ENCODE data around the gene C14orf119. TPM values are rescaled to one million over a fixed set of nuclear protein-coding genes. Genes with fewer than 3 reads are reported as not detected.
A peak's percentile ranks its signal among the peaks of the same experiment; 100 is the strongest.

Gene C14orf119
- polyA plus RNA-seq, 1 donor from 2014 or later: 68.7 TPM

GRCh38 chr14:23146980-23147379, 51.7 kb downstream of the C14orf119 start:
- Mint-ChIP-seq H3K36me3 (peaks cover 2% of the 10 kb centered on the region), H3K27ac (no peak overlapping the region), H3K9me3 (peaks cover 0 to 3% (median 2%) of the 10 kb centered on the region in 3 donors), H3K27me3 (peaks cover 8% of the 10 kb centered on the region), H3K4me3 (no peak overlapping the region), H3K4me1 (peaks cover 0 to 4% (median 3%) of the 10 kb centered on the region in 3 donors)

GRCh38 chr14:23147676-23148075, 52.4 kb downstream of the C14orf119 start:
- H3K9me3 Mint-ChIP-seq: peaks cover 0 to 3% (median 2%) of the 10 kb centered on the region in 3 donors
- peaks cover 0 to 4% (median 3%) of the 10 kb centered on the region in 3 donors for H3K4me1 Mint-ChIP-seq
- H3K36me3 Mint-ChIP-seq: peaks cover 2% of the 10 kb centered on the region
- H3K4me3 Mint-ChIP-seq: no peak overlapping the region
- peaks cover 8% of the 10 kb centered on the region for H3K27me3 Mint-ChIP-seq
- no peak overlapping the region for H3K27ac Mint-ChIP-seq

- Mint-ChIP-seq H3K27me3 (peaks cover 8% of the 10 kb centered on the region), H3K9me3 (peaks cover 0 to 3% (median 2%) of the 10 kb centered on the region in 3 donors), H3K4me3 (peak overlapping the region in 1 of 4 donors; percentile 67), H3K4me1 (peaks cover 0 to 4% (median 2%) of the 10 kb centered on the region in 3 donors), H3K27ac (no peak overlapping the region), H3K36me3 (peaks cover 2% of the 10 kb centered on the region)
Observed at GRCh38 chr14:23148591-23149249, 53.4 kb downstream of the C14orf119 start.

- Mint-ChIP-seq H3K9me3 (peaks cover 0 to 3% (median 2%) of the 10 kb centered on the region in 3 donors), H3K36me3 (peaks cover 2% of the 10 kb centered on the region), H3K4me1 (peaks cover 0 to 4% (median 1%) of the 10 kb centered on the region in 3 donors), H3K27me3 (peaks cover 8% of the 10 kb centered on the region), H3K4me3 (no peak overlapping the region), H3K27ac (no peak overlapping the region)
Observed at GRCh38 chr14:23149745-23150144, 54.4 kb downstream of the C14orf119 start.

Other genes with a start within 250 kb of the C14orf119 start
- 113 TPM for gene LRP10, start 223.8 kb upstream of the C14orf119 start, polyA plus RNA-seq
- 2.6 TPM for gene REM2, start 212.3 kb upstream of the C14orf119 start, polyA plus RNA-seq
- gene RBM23, start 176.4 kb upstream of the C14orf119 start, polyA plus RNA-seq: 49.7 TPM
- gene PRMT5, start 166.1 kb upstream of the C14orf119 start, polyA plus RNA-seq: 45.0 TPM
- 28.5 TPM for gene HAUS4, start 138.4 kb upstream of the C14orf119 start, polyA plus RNA-seq
- gene AJUBA, start 113.0 kb upstream of the C14orf119 start, polyA plus RNA-seq: 0.16 TPM
- gene C14orf93, start 85.4 kb upstream of the C14orf119 start, polyA plus RNA-seq: 8.0 TPM
- 28.0 TPM for gene PSMB5, start 60.6 kb upstream of the C14orf119 start, polyA plus RNA-seq
- not detected for gene PSMB11, start 53.3 kb upstream of the C14orf119 start, polyA plus RNA-seq
- 0.09 TPM for gene CDH24, start 38.0 kb upstream of the C14orf119 start, polyA plus RNA-seq
- 18.8 TPM for gene ACIN1, start 369 bp upstream of the C14orf119 start, polyA plus RNA-seq
- gene CIROP, start 9.5 kb downstream of the C14orf119 start, polyA plus RNA-seq: not detected
- not detected for gene CEBPE, start 23.8 kb downstream of the C14orf119 start, polyA plus RNA-seq
- gene SLC7A8, start 88.2 kb downstream of the C14orf119 start, polyA plus RNA-seq: 0.25 TPM
- not detected for gene RNF212B, start 142.4 kb downstream of the C14orf119 start, polyA plus RNA-seq
- 5.6 TPM for gene HOMEZ, start 190.6 kb downstream of the C14orf119 start, polyA plus RNA-seq
- 2.3 TPM for gene PPP1R3E, start 207.4 kb downstream of the C14orf119 start, polyA plus RNA-seq
- gene BCL2L2, start 211.3 kb downstream of the C14orf119 start, polyA plus RNA-seq: 0.65 TPM
- gene PABPN1, start 226.0 kb downstream of the C14orf119 start, polyA plus RNA-seq: 127 TPM

Data from IgD-negative memory B cell (primary cell).